ENCODE results near the gene GRM3.

GRM3 gene

GRCh38 chr7:86904949-86905834 is 261.5 kb downstream of the GRM3 start:
- no peak for DNase-seq (ENCODE audit: low read depth)

- DNase-seq (ENCODE audit: low read depth), result no peak
Measured at GRCh38 chr7:86908948-86909347, 265.2 kb downstream of the GRM3 start.

- DNase-seq (ENCODE audit: low read depth), result no peak
Measured at GRCh38 chr7:86911659-86912058, 267.9 kb downstream of the GRM3 start.

- DNase-seq (ENCODE audit: low read depth), result no peak
Measured at GRCh38 chr7:86913709-86914108, 270.0 kb downstream of the GRM3 start.

Data from stimulated activated CD8-positive, alpha-beta memory T cell treated with anti-CD3 and anti-CD28 coated beads, Interleukin-12 subunit alpha, Interleukin-12 subunit beta, amount 100 ng/mL, for 1 hour (primary cell).